Thyroid gland (tissue), 4 donors: ENCODE results near the gene TYW1B.
"Not testable (repeated sequence)": the region's sequence is repeated elsewhere in the genome, so short reads cannot be mapped to it uniquely, and the experiment has no call there.

Experiments used
- POLR2A ChIP-seq, 2 donors: fragments of 450-650 bp; IDR thresholded peaks; one replicate each; pipeline ENCODE4 v1.6.1; 2017; ENCODE audit warnings: antibody characterized with exemption in 2 of 2, mild to moderate bottlenecking in 2 of 2, moderate library complexity in 1 of 2
- TF ChIP-seq, protein P1 (sequence below), 6 experiments: fragments of 200-600 bp in 3 of 6; fragments of 450-650 bp in 3 of 6; sonication (generic) in 3 of 6; IDR thresholded peaks; one replicate each; pipeline ENCODE4 v1.5.1; 2016 to 2019; ENCODE audit warnings: antibody characterized with exemption in 6 of 6, mild to moderate bottlenecking in 2 of 6, inconsistent platforms in 1 of 6, moderate library complexity in 1 of 6

DNA sequence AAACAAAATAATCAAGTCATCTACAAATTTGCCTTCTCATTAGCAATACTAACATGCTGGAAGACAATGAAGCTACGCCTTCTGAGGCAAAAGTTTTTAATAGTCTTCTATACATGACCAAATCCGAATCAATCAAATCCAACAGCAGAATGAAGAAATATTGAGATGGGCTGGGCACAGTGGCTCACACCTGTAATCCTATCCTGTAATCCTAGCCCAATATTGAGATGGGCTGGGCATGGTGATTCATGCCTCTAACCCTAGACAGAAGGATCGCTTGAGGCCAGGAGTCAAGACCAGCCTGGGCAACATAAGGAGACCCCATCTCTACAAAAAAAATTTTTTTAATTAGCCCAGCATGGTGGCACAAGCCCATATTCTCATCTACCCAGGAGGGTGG lies 5.5 kb downstream of the TYW1B start:
- not testable (repeated sequence) for TF ChIP-seq POLR2A (IDR thresholded peaks at IDR 0.05)
- TF ChIP-seq, protein P1, sequence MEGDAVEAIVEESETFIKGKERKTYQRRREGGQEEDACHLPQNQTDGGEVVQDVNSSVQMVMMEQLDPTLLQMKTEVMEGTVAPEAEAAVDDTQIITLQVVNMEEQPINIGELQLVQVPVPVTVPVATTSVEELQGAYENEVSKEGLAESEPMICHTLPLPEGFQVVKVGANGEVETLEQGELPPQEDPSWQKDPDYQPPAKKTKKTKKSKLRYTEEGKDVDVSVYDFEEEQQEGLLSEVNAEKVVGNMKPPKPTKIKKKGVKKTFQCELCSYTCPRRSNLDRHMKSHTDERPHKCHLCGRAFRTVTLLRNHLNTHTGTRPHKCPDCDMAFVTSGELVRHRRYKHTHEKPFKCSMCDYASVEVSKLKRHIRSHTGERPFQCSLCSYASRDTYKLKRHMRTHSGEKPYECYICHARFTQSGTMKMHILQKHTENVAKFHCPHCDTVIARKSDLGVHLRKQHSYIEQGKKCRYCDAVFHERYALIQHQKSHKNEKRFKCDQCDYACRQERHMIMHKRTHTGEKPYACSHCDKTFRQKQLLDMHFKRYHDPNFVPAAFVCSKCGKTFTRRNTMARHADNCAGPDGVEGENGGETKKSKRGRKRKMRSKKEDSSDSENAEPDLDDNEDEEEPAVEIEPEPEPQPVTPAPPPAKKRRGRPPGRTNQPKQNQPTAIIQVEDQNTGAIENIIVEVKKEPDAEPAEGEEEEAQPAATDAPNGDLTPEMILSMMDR (IDR thresholded peaks at IDR 0.05), result not testable (repeated sequence)
